ENCODE data around the gene EIF1AX. TPM values are rescaled to one million over a fixed set of nuclear protein-coding genes. Genes with fewer than 3 reads are reported as not detected.

The EIF1AX gene
- total and polyA plus RNA-seq, 2 donors (not counting 1 experiment from before 2014, with no cell fraction given), result 30.1 to 85.1 TPM

- H3K27me3 ChIP-seq (ENCODE audit: control insufficient read depth, insufficient read depth, low read length), result no peaks in the 10 kb centered on the region
- no peaks in the 10 kb centered on the region for H3K9me3 ChIP-seq (ENCODE audit: control insufficient read depth, insufficient read depth, low read depth, low read length)
- H4K20me1 ChIP-seq (ENCODE audit: control insufficient read depth, extremely low read depth, insufficient read depth, low read length), result no peaks in the 10 kb centered on the region
- no peak overlapping the region for H2AFZ ChIP-seq (ENCODE audit: low read length)
- no peak overlapping the region for H3K4me3 ChIP-seq (replicated peaks in 1 of 4; ENCODE audit: control extremely low read depth in 1 of 4, insufficient read depth in 1 of 4, low read depth in 3 of 4, low read length in 4 of 4)
- no peaks in the 10 kb centered on the region for H3K36me3 ChIP-seq (ENCODE audit: control insufficient read depth, insufficient read depth, low read length)
- H3K4me1 ChIP-seq (ENCODE audit: control insufficient read depth, extremely low read depth, insufficient read depth, low read length), result no peaks in the 10 kb centered on the region
- DNase-seq (ENCODE audit: low read depth in 2 of 2), result no peak
- TF ChIP-seq EZH2 (IDR thresholded peaks at IDR 0.05; ENCODE audit: low read length, missing control alignments), result no peak
- TF ChIP-seq CTCF (conservative IDR thresholded peaks at IDR 0.05 in 1 of 2, IDR thresholded peaks at IDR 0.05 in 1 of 2; ENCODE audit: low read depth in 1 of 2, low read length in 2 of 2), result no peak
- H3K4me2 ChIP-seq (ENCODE audit: extremely low read depth, insufficient read depth, low read length), result no peak overlapping the region
- no peak overlapping the region for H3K9ac ChIP-seq (ENCODE audit: insufficient read depth, low read length)
- H3K27ac ChIP-seq (ENCODE audit: insufficient read depth, low read length), result no peak overlapping the region
- H3K79me2 ChIP-seq (ENCODE audit: control insufficient read depth, insufficient read depth, low read length), result no peaks in the 10 kb centered on the region
These were observed 61.4 kb downstream of the EIF1AX start for GRCh38 chrX:20080277-20080676.

Other genes starting within 250 kb of the EIF1AX start
- gene BCLAF3, start 150.8 kb downstream of the EIF1AX start, total RNA-seq, result 6.9 and 10.7 TPM in 2 replicates
- gene BCLAF3, start 150.8 kb downstream of the EIF1AX start, polyA plus RNA-seq, result 1.9 and 2.9 TPM in 2 replicates
- under 0.01 TPM in 2 replicates for gene MAP7D2, start 24.9 kb downstream of the EIF1AX start, total RNA-seq
- 0.20 and 0.26 TPM in 2 replicates for gene MAP7D2, start 24.9 kb downstream of the EIF1AX start, polyA plus RNA-seq
- 29.0 and 38.5 TPM in 2 replicates for gene RPS6KA3, start 125.1 kb upstream of the EIF1AX start, total RNA-seq
- gene RPS6KA3, start 125.1 kb upstream of the EIF1AX start, polyA plus RNA-seq, result 50.2 TPM in 2 replicates